Urothelium cell line (cell line): ENCODE data around the gene ZFHX3.

Experiments
- DNase-seq: peaks from one replicate; pipeline ENCODE4 v3.0.0; 2011; ENCODE audit warnings: low spot score, mixed read lengths
- FAIRE-seq: peaks from 2 replicates; lab custom pipeline; 2011; peaks lifted over from hg19 to GRCh38; lab: Jason Lieb, UNC

Gene ZFHX3

GRCh38 chr16:72837846-72838585 lies 209.9 kb downstream of the ZFHX3 start:
- DNase-seq (no peak), FAIRE-seq (no peak)

GRCh38 chr16:72836985-72837384 lies 210.9 kb downstream of the ZFHX3 start:
- FAIRE-seq (no peak), DNase-seq (no peak)

- DNase-seq (no peak), FAIRE-seq (no peak)
These were observed 211.7 kb downstream of the ZFHX3 start for GRCh38 chr16:72836181-72836580.

GRCh38 chr16:72835086-72835485 lies 212.8 kb downstream of the ZFHX3 start:
- DNase-seq = no peak
- FAIRE-seq = no peak

- DNase-seq = no peak
- FAIRE-seq = no peak
These were observed 213.4 kb downstream of the ZFHX3 start for GRCh38 chr16:72834499-72834898.

- FAIRE-seq = no peak
- DNase-seq = no peak
These were observed 214.0 kb downstream of the ZFHX3 start for GRCh38 chr16:72833969-72834368.

GRCh38 chr16:72833482-72833881 lies 214.4 kb downstream of the ZFHX3 start:
- FAIRE-seq = no peak
- no peak for DNase-seq

- DNase-seq (peak; percentile 86), FAIRE-seq (no peak)
These were observed 215.2 kb downstream of the ZFHX3 start for GRCh38 chr16:72832621-72833248.

GRCh38 chr16:72829846-72830775 lies 217.8 kb downstream of the ZFHX3 start:
- no peak for FAIRE-seq
- DNase-seq = no peak

- DNase-seq (no peak), FAIRE-seq (no peak)
These were observed 220.1 kb downstream of the ZFHX3 start for GRCh38 chr16:72827866-72828265.

- FAIRE-seq = no peak
These were observed 221.9 kb downstream of the ZFHX3 start for GRCh38 chr16:72825912-72826621.

GRCh38 chr16:72824761-72825160 lies 223.2 kb downstream of the ZFHX3 start:
- no peak for DNase-seq
- no peak for FAIRE-seq

More at GRCh38 chr16:72825912-72826621, 221.9 kb downstream of the ZFHX3 start:
- DNase-seq = no peak

GRCh38 chr16:72824027-72824426 lies 223.9 kb downstream of the ZFHX3 start:
- DNase-seq (no peak), FAIRE-seq (no peak)

- FAIRE-seq = no peak
These were observed 226.6 kb downstream of the ZFHX3 start for GRCh38 chr16:72821185-72821950.

GRCh38 chr16:72819345-72819744 lies 228.6 kb downstream of the ZFHX3 start:
- FAIRE-seq = no peak
- no peak for DNase-seq

More at GRCh38 chr16:72821185-72821950, 226.6 kb downstream of the ZFHX3 start:
- no peak for DNase-seq

- DNase-seq (no peak), FAIRE-seq (no peak)
These were observed 229.6 kb downstream of the ZFHX3 start for GRCh38 chr16:72818236-72818845.

- DNase-seq (no peak), FAIRE-seq (no peak)
These were observed 232.3 kb downstream of the ZFHX3 start for GRCh38 chr16:72815348-72816318.

- FAIRE-seq (no peak), DNase-seq (no peak)
These were observed 233.7 kb downstream of the ZFHX3 start for GRCh38 chr16:72814226-72814625.
